Activated CD4-positive, alpha-beta T cell treated with anti-CD3 and anti-CD28 coated beads for 4 hours (primary cell): ENCODE measurements around the gene TEX13B.

Experiments used
- DNase-seq, 2 donors: peaks; one replicate each; pipeline ENCODE4 v3.0.0-alpha.2; 2020

Gene TEX13B

GRCh38 chrX:107935664-107936433 is 46.3 kb downstream of the TEX13B start:
- no peak for DNase-seq

GRCh38 chrX:107935200-107935599 is 47.0 kb downstream of the TEX13B start:
- no peak for DNase-seq

DNA sequence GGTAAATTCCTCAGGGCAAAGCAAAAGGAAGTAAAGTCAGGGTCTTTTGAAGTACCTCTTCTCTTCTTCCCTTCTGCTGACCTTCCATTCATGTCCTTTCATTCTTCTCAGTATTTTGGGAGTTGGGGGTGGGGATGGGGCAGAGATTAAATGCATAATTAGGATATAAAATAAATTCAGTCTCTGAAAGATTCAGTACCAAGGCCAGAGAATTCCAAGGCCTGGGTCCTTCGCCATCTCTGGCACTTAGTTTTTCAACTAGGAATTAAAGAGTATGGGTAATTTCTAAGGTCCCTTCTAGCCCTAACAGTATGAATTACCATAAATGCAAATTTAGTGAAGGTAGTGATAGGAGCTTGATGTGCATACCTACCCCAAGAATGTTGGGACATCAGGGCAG is 47.9 kb downstream of the TEX13B start:
- DNase-seq, result no peak
